ENCODE data around the gene NINJ2.

DNA sequence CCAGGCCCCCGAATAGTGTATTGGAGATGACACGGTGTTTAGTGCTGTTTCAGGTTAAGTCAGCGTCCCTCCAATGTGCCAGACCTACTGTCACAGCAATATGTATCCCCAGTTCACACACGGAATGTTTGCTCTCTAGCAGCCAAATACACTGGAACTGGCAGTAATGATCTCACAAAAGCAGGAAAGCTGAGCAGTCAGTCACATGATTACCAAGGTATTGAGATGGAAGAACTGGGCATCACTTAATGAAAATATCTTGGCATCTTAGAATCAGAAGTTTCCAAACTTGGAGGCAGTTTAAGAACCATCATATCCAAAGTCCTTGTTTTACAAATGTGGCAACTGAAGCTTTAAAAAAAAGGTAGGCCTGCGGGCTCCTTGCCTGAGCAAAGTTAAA lies 23.3 kb downstream of the NINJ2 start:
- TF ChIP-seq CTCF (conservative IDR thresholded peaks at IDR 0.05; ENCODE audit: low read length) (no peak), EZH2phosphoT487 (IDR thresholded peaks at IDR 0.05; ENCODE audit: borderline replicate concordance) (no peak)
